ENCODE results near the gene LPO.

The LPO gene

GRCh38 chr17:58231641-58232040 is 6.7 kb upstream of the LPO start:
- H3K27ac ChIP-seq (ENCODE audit: low read depth, low read length): no peak overlapping the region

GRCh38 chr17:58232707-58233156 is 5.7 kb upstream of the LPO start:
- Histone ChIP-seq H3K9ac (ENCODE audit: low read length) (no peak overlapping the region), H3K79me2 (ENCODE audit: control insufficient read depth, insufficient read depth, low read length) (no peaks in the 10 kb centered on the region), H2BK120ac (ENCODE audit: low read depth, low read length) (no peak overlapping the region), H3K27ac (ENCODE audit: low read depth, low read length) (no peak overlapping the region), H2BK5ac (ENCODE audit: low read length) (no peak overlapping the region), H3K18ac (ENCODE audit: low read length) (no peak overlapping the region), H3K4ac (ENCODE audit: low read depth, low read length) (no peak overlapping the region), H3K4me1 (ENCODE audit: control insufficient read depth, low read depth, low read length) (no peaks in the 10 kb centered on the region), H3K23ac (ENCODE audit: low read length) (no peak overlapping the region), H4K8ac (ENCODE audit: low read depth, low read length) (no peak overlapping the region), H3K79me1 (ENCODE audit: low read length) (no peaks in the 10 kb centered on the region), H4K5ac (ENCODE audit: low read length) (no peak overlapping the region), H3K4me3 (ENCODE audit: low read length) (no peak overlapping the region), H3K4me2 (ENCODE audit: low read length) (no peak overlapping the region), H3K27me3 (ENCODE audit: insufficient read depth, low read length, poor library complexity) (no peaks in the 10 kb centered on the region), H3K36me3 (ENCODE audit: control insufficient read depth, insufficient read depth, low read length) (no peaks in the 10 kb centered on the region), H2BK15ac (replicated peaks; ENCODE audit: low read depth) (no peak overlapping the region), H3K56ac (ENCODE audit: low read length) (no peak overlapping the region), H2AK5ac (ENCODE audit: low read length) (no peak overlapping the region)
- WGBS (ENCODE audit: extremely low coverage, insufficient coverage, low lambda C conversion rate): no CpG with 5 or more reads among the region's 12 CpGs
- DNase-seq: peak; percentile 90

More at GRCh38 chr17:58231641-58232040, 6.7 kb upstream of the LPO start:
- Histone ChIP-seq H4K8ac (ENCODE audit: low read depth, low read length) (no peak overlapping the region), H2AK5ac (ENCODE audit: low read length) (no peak overlapping the region), H3K4me1 (ENCODE audit: control insufficient read depth, low read depth, low read length) (no peaks in the 10 kb centered on the region), H2BK120ac (ENCODE audit: low read depth, low read length) (no peak overlapping the region), H3K56ac (ENCODE audit: low read length) (no peak overlapping the region), H3K4ac (ENCODE audit: low read depth, low read length) (no peak overlapping the region), H2BK5ac (ENCODE audit: low read length) (no peak overlapping the region), H3K4me3 (ENCODE audit: low read length) (no peak overlapping the region), H3K18ac (ENCODE audit: low read length) (no peak overlapping the region), H3K36me3 (ENCODE audit: control insufficient read depth, insufficient read depth, low read length) (no peaks in the 10 kb centered on the region), H4K5ac (ENCODE audit: low read length) (no peak overlapping the region), H3K9ac (ENCODE audit: low read length) (no peak overlapping the region), H3K79me2 (ENCODE audit: control insufficient read depth, insufficient read depth, low read length) (no peaks in the 10 kb centered on the region), H3K27me3 (ENCODE audit: insufficient read depth, low read length, poor library complexity) (no peaks in the 10 kb centered on the region), H2BK15ac (replicated peaks; ENCODE audit: low read depth) (no peak overlapping the region), H3K23ac (ENCODE audit: low read length) (no peak overlapping the region), H3K79me1 (ENCODE audit: low read length) (no peaks in the 10 kb centered on the region), H3K4me2 (ENCODE audit: low read length) (no peak overlapping the region)
- DNase-seq: no peak
- no CpG with 5 or more reads among the region's 2 CpGs for WGBS (ENCODE audit: extremely low coverage, insufficient coverage, low lambda C conversion rate)

GRCh38 chr17:58233543-58233942 is 4.8 kb upstream of the LPO start:
- no peak overlapping the region for H4K8ac ChIP-seq (ENCODE audit: low read depth, low read length)
- H3K27me3 ChIP-seq (ENCODE audit: insufficient read depth, low read length, poor library complexity): no peaks in the 10 kb centered on the region

GRCh38 chr17:58234512-58234911 is 3.9 kb upstream of the LPO start:
- no peak overlapping the region for H3K4me3 ChIP-seq (ENCODE audit: low read length)
- no peaks in the 10 kb centered on the region for H3K79me1 ChIP-seq (ENCODE audit: low read length)
- H2BK15ac ChIP-seq (replicated peaks; ENCODE audit: low read depth): no peak overlapping the region
- DNase-seq: no peak
- no peak overlapping the region for H2AK5ac ChIP-seq (ENCODE audit: low read length)
- H2BK5ac ChIP-seq (ENCODE audit: low read length): no peak overlapping the region
- no peak overlapping the region for H3K23ac ChIP-seq (ENCODE audit: low read length)
- H3K79me2 ChIP-seq (ENCODE audit: control insufficient read depth, insufficient read depth, low read length): no peaks in the 10 kb centered on the region
- H4K8ac ChIP-seq (ENCODE audit: low read depth, low read length): no peak overlapping the region
- H3K4ac ChIP-seq (ENCODE audit: low read depth, low read length): no peak overlapping the region
- no peaks in the 10 kb centered on the region for H3K4me1 ChIP-seq (ENCODE audit: control insufficient read depth, low read depth, low read length)
- no peak overlapping the region for H3K56ac ChIP-seq (ENCODE audit: low read length)
- H4K5ac ChIP-seq (ENCODE audit: low read length): no peak overlapping the region
- H3K36me3 ChIP-seq (ENCODE audit: control insufficient read depth, insufficient read depth, low read length): no peaks in the 10 kb centered on the region
- H3K27ac ChIP-seq (ENCODE audit: low read depth, low read length): no peak overlapping the region
- WGBS (ENCODE audit: extremely low coverage, insufficient coverage, low lambda C conversion rate): no CpG with 5 or more reads among the region's 3 CpGs
- H3K4me2 ChIP-seq (ENCODE audit: low read length): no peak overlapping the region
- H2BK120ac ChIP-seq (ENCODE audit: low read depth, low read length): no peak overlapping the region
- H3K18ac ChIP-seq (ENCODE audit: low read length): no peak overlapping the region
- no peaks in the 10 kb centered on the region for H3K27me3 ChIP-seq (ENCODE audit: insufficient read depth, low read length, poor library complexity)
- H3K9ac ChIP-seq (ENCODE audit: low read length): no peak overlapping the region

More at GRCh38 chr17:58233543-58233942, 4.8 kb upstream of the LPO start:
- H3K79me2 ChIP-seq (ENCODE audit: control insufficient read depth, insufficient read depth, low read length): no peaks in the 10 kb centered on the region
- H3K4me3 ChIP-seq (ENCODE audit: low read length): no peak overlapping the region
- no peak overlapping the region for H3K9ac ChIP-seq (ENCODE audit: low read length)
- H3K27ac ChIP-seq (ENCODE audit: low read depth, low read length): no peak overlapping the region
- no CpG with 5 or more reads among the region's 3 CpGs for WGBS (ENCODE audit: extremely low coverage, insufficient coverage, low lambda C conversion rate)
- no peaks in the 10 kb centered on the region for H3K4me1 ChIP-seq (ENCODE audit: control insufficient read depth, low read depth, low read length)
- H3K79me1 ChIP-seq (ENCODE audit: low read length): no peaks in the 10 kb centered on the region
- no peak for DNase-seq
- H2BK5ac ChIP-seq (ENCODE audit: low read length): no peak overlapping the region
- H2BK15ac ChIP-seq (replicated peaks; ENCODE audit: low read depth): no peak overlapping the region
- H2AK5ac ChIP-seq (ENCODE audit: low read length): no peak overlapping the region
- H3K18ac ChIP-seq (ENCODE audit: low read length): no peak overlapping the region
- no peak overlapping the region for H3K4ac ChIP-seq (ENCODE audit: low read depth, low read length)
- H3K56ac ChIP-seq (ENCODE audit: low read length): no peak overlapping the region
- H3K36me3 ChIP-seq (ENCODE audit: control insufficient read depth, insufficient read depth, low read length): no peaks in the 10 kb centered on the region
- H2BK120ac ChIP-seq (ENCODE audit: low read depth, low read length): no peak overlapping the region
- no peak overlapping the region for H3K4me2 ChIP-seq (ENCODE audit: low read length)
- no peak overlapping the region for H3K23ac ChIP-seq (ENCODE audit: low read length)
- no peak overlapping the region for H4K5ac ChIP-seq (ENCODE audit: low read length)

GRCh38 chr17:58235821-58236220 is 2.6 kb upstream of the LPO start:
- Histone ChIP-seq H3K4me3 (ENCODE audit: low read length) (no peak overlapping the region), H2BK120ac (ENCODE audit: low read depth, low read length) (no peak overlapping the region), H3K79me1 (ENCODE audit: low read length) (no peaks in the 10 kb centered on the region), H3K36me3 (ENCODE audit: control insufficient read depth, insufficient read depth, low read length) (no peaks in the 10 kb centered on the region), H3K56ac (ENCODE audit: low read length) (no peak overlapping the region), H3K18ac (ENCODE audit: low read length) (no peak overlapping the region), H2BK15ac (replicated peaks; ENCODE audit: low read depth) (no peak overlapping the region), H4K5ac (ENCODE audit: low read length) (no peak overlapping the region), H3K27me3 (ENCODE audit: insufficient read depth, low read length, poor library complexity) (no peaks in the 10 kb centered on the region), H3K4me1 (ENCODE audit: control insufficient read depth, low read depth, low read length) (no peaks in the 10 kb centered on the region), H2AK5ac (ENCODE audit: low read length) (no peak overlapping the region), H2BK5ac (ENCODE audit: low read length) (no peak overlapping the region), H3K4ac (ENCODE audit: low read depth, low read length) (no peak overlapping the region), H3K9ac (ENCODE audit: low read length) (no peak overlapping the region), H3K27ac (ENCODE audit: low read depth, low read length) (no peak overlapping the region), H4K8ac (ENCODE audit: low read depth, low read length) (no peak overlapping the region), H3K4me2 (ENCODE audit: low read length) (no peak overlapping the region), H3K23ac (ENCODE audit: low read length) (no peak overlapping the region), H3K79me2 (ENCODE audit: control insufficient read depth, insufficient read depth, low read length) (no peaks in the 10 kb centered on the region)
- DNase-seq: no peak
- WGBS (ENCODE audit: extremely low coverage, insufficient coverage, low lambda C conversion rate): no CpG with 5 or more reads among the region's 1 CpG

GRCh38 chr17:58236394-58236793 is 2.0 kb upstream of the LPO start:
- DNase-seq: no peak
- no peak overlapping the region for H3K4me2 ChIP-seq (ENCODE audit: low read length)
- H2AK5ac ChIP-seq (ENCODE audit: low read length): no peak overlapping the region
- no CpG with 5 or more reads among the region's 2 CpGs for WGBS (ENCODE audit: extremely low coverage, insufficient coverage, low lambda C conversion rate)
- no peak overlapping the region for H4K8ac ChIP-seq (ENCODE audit: low read depth, low read length)
- no peak overlapping the region for H2BK15ac ChIP-seq (replicated peaks; ENCODE audit: low read depth)
- H3K4me3 ChIP-seq (ENCODE audit: low read length): no peak overlapping the region
- no peak overlapping the region for H3K56ac ChIP-seq (ENCODE audit: low read length)
- no peak overlapping the region for H2BK5ac ChIP-seq (ENCODE audit: low read length)
- H3K79me1 ChIP-seq (ENCODE audit: low read length): no peaks in the 10 kb centered on the region
- H3K23ac ChIP-seq (ENCODE audit: low read length): no peak overlapping the region
- H2BK120ac ChIP-seq (ENCODE audit: low read depth, low read length): no peak overlapping the region
- no peak overlapping the region for H3K18ac ChIP-seq (ENCODE audit: low read length)
- H3K9ac ChIP-seq (ENCODE audit: low read length): no peak overlapping the region
- no peaks in the 10 kb centered on the region for H3K36me3 ChIP-seq (ENCODE audit: control insufficient read depth, insufficient read depth, low read length)
- H3K79me2 ChIP-seq (ENCODE audit: control insufficient read depth, insufficient read depth, low read length): no peaks in the 10 kb centered on the region
- H3K4me1 ChIP-seq (ENCODE audit: control insufficient read depth, low read depth, low read length): no peaks in the 10 kb centered on the region
- H3K27ac ChIP-seq (ENCODE audit: low read depth, low read length): no peak overlapping the region
- H3K4ac ChIP-seq (ENCODE audit: low read depth, low read length): no peak overlapping the region
- H4K5ac ChIP-seq (ENCODE audit: low read length): no peak overlapping the region
- H3K27me3 ChIP-seq (ENCODE audit: insufficient read depth, low read length, poor library complexity): no peaks in the 10 kb centered on the region
